CD14-positive monocyte (primary cell): ENCODE measurements around the gene CCDC93. TPM values are rescaled to one million over a fixed set of nuclear protein-coding genes. Genes with fewer than 3 reads are reported as not detected.
A peak's percentile ranks its signal among the peaks of the same experiment; 100 is the strongest.

Experiments used
- DNase-seq, 3 donors: peaks; one replicate each; pipeline ENCODE4 v3.0.0-alpha.2; 2011 to 2022
- H2AFZ ChIP-seq: 2 replicates; pipeline ENCODE4 v1.6.0; 2012; ENCODE audit warnings: mild to moderate bottlenecking, low read depth, low read length, inconsistent platforms; ENCODE audit not compliant: insufficient read depth, poor library complexity, severe bottlenecking
- H3K27ac ChIP-seq, 2 donors: 1 replicate in 1 of 2; 2 replicates in 1 of 2; pipeline ENCODE4 v1.5.1; 2012 to 2013; ENCODE audit warnings: low read length in 2 of 2, control low read depth in 1 of 2, inconsistent platforms in 1 of 2, low read depth in 1 of 2, mild to moderate bottlenecking in 1 of 2
- H3K27me3 ChIP-seq, 2 donors: one replicate each; pipeline versions ENCODE4 v1.6.0 to v1.6.1; 2011 to 2013; ENCODE audit warnings: low read length in 2 of 2; ENCODE audit not compliant: control insufficient read depth in 2 of 2, insufficient read depth in 2 of 2
- H3K36me3 ChIP-seq, 2 donors: replicated peaks in 1 of 2; 1 replicate in 1 of 2; 2 replicates in 1 of 2; pipeline versions ENCODE4 v1.5.1 to v1.6.1; 2012 to 2013; ENCODE audit warnings: low read length in 2 of 2, control low read depth in 1 of 2, inconsistent platforms in 1 of 2, mild to moderate bottlenecking in 1 of 2; ENCODE audit not compliant: insufficient read depth in 2 of 2, control insufficient read depth in 1 of 2
- H3K4me1 ChIP-seq, 2 donors: 1 replicate in 1 of 2; 2 replicates in 1 of 2; pipeline versions ENCODE4 v1.5.1 to v1.6.1; 2012 to 2013; ENCODE audit warnings: low read length in 2 of 2, control low read depth in 1 of 2, inconsistent platforms in 1 of 2, mild to moderate bottlenecking in 1 of 2, moderate library complexity in 1 of 2; ENCODE audit not compliant: insufficient read depth in 2 of 2, control insufficient read depth in 1 of 2
- H3K4me2 ChIP-seq: replicated peaks from 2 replicates; pipeline ENCODE3; 2012; ENCODE audit warnings: low read length, moderate library complexity, mild to moderate bottlenecking; ENCODE audit not compliant: poor library complexity, severe bottlenecking; ENCODE audit errors: extremely low read depth
- H3K4me3 ChIP-seq, 3 experiments: fragments of 200-600 bp in 1 of 3; sonication (generic) in 1 of 3; replicated peaks in 1 of 3; 1 replicate in 2 of 3; 2 replicates in 1 of 3; pipeline ENCODE4 v1.5.1; 2011 to 2013; ENCODE audit warnings: low read length in 3 of 3, mild to moderate bottlenecking in 3 of 3, control low read depth in 2 of 3, low read depth in 2 of 3, inconsistent platforms in 1 of 3, moderate library complexity in 1 of 3
- H3K79me2 ChIP-seq: 2 replicates; pipeline ENCODE4 v1.6.0; 2012; ENCODE audit warnings: mild to moderate bottlenecking, control low read depth, inconsistent platforms, low read length, moderate library complexity; ENCODE audit not compliant: insufficient read depth
- H3K9ac ChIP-seq: 2 replicates; pipeline ENCODE4 v1.6.0; 2017; ENCODE audit warnings: low read length, mild to moderate bottlenecking; ENCODE audit not compliant: insufficient read depth, poor library complexity, severe bottlenecking
- H3K9me3 ChIP-seq, 2 donors: replicated peaks in 1 of 2; 1 replicate in 1 of 2; 2 replicates in 1 of 2; pipeline versions ENCODE4 v1.5.1 to v1.6.1; 2012 to 2013; ENCODE audit warnings: low read length in 2 of 2, control low read depth in 1 of 2; ENCODE audit not compliant: control insufficient read depth in 1 of 2, insufficient read depth in 1 of 2
- H4K20me1 ChIP-seq: 2 replicates; pipeline ENCODE4 v1.6.0; 2012; ENCODE audit warnings: mild to moderate bottlenecking, low read length, control low read depth, moderate library complexity; ENCODE audit not compliant: insufficient read depth
- H3K27ac Mint-ChIP-seq, 7 donors: one replicate each; pipeline ENCODE4 v1.8.0; 2020; ENCODE audit warnings: mild to moderate bottlenecking in 7 of 7, mixed read lengths in 7 of 7, moderate library complexity in 6 of 7, inconsistent platforms in 2 of 7
- H3K27me3 Mint-ChIP-seq, 3 donors: one replicate each; pipeline ENCODE4 v1.8.0; 2021 to 2022; ENCODE audit warnings: low read depth in 3 of 3, mild to moderate bottlenecking in 3 of 3, mixed read lengths in 3 of 3, moderate library complexity in 3 of 3, inconsistent platforms in 1 of 3
- H3K36me3 Mint-ChIP-seq, 2 donors: one replicate each; pipeline ENCODE4 v1.8.0; 2020; ENCODE audit warnings: mixed read lengths in 2 of 2, inconsistent platforms in 1 of 2, mild to moderate bottlenecking in 1 of 2
- H3K4me1 Mint-ChIP-seq: one replicate; pipeline ENCODE4 v1.8.0; 2020; ENCODE audit warnings: mild to moderate bottlenecking, mixed read lengths
- H3K4me3 Mint-ChIP-seq, 2 donors: one replicate each; pipeline ENCODE4 v1.8.0; 2020; ENCODE audit warnings: mild to moderate bottlenecking in 2 of 2, mixed read lengths in 2 of 2, moderate library complexity in 1 of 2
- H3K9me3 Mint-ChIP-seq, 7 donors: one replicate each; pipeline ENCODE4 v1.8.0; 2020 to 2022; ENCODE audit warnings: mixed read lengths in 7 of 7, mild to moderate bottlenecking in 6 of 7, moderate library complexity in 6 of 7, inconsistent platforms in 2 of 7
- WGBS: methylation state at CpG from one replicate; pipeline ENCODE4 v1.1.5; 2013; ENCODE audit warnings: missing lambda C conversion rate; ENCODE audit not compliant: insufficient coverage; 5-methylcytosine and 5-hydroxymethylcytosine counted together
- intact Hi-C, 2 donors: fragments of 100-400 bp; cut with micrococcal nuclease; formaldehyde crosslinking; loops; one replicate each; pipeline versions ENCODE4 v1.15.0 to v1.15.1; 2023
- polyA plus RNA-seq, 3 donors: library from polyadenylated mRNA; depleted of rRNA in 1 of 3; unstranded in 2 of 3; stranded (reverse) in 1 of 3; fragments of 300-500 nt in 2 of 3; fragments of >200 nt in 1 of 3; fragmentation: Illumina TruSeq in 2 of 3; gene quantifications; 1 replicate in 2 of 3; 2 replicates in 1 of 3; pipeline ENCODE4 v1.2.3, GENCODE V29; 2012 to 2021
- TF ChIP-seq, protein P1 (sequence below): fragments of 200-600 bp; IDR thresholded peaks from one replicate; pipeline ENCODE4 v1.8.0; 2022; ENCODE audit warnings: antibody characterized with exemption, mild to moderate bottlenecking

Gene CCDC93
- polyA plus RNA-seq, 3 donors, result 2.5 to 20.7 (median 5.8) TPM

DNA sequence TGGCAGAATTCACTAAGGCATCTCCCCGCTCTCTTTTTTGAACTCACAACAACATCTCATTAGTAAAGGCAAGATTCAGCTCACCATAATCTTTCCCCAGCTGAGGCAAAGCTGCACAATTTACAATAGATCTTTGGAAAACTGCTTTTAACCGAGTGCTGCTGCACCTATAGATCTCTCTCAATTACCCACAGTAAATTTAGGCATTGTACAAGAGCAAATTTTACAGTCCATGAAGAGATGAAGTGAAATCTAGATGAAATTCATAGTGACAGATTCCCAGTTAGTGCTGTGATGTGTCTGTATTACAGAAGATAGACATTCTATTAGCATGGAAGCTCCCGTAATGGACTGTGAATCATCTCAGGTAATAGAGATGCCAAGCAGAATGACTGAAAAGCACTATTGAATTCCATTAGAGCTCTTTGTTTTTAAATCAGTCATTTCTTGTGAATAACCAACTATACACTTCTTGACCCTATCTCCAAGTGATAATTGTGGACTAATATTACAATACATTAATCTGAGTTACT, 38.0 kb upstream of the CCDC93 start:
- H3K27ac ChIP-seq, result no peak overlapping the region
- intact Hi-C loops, result loop anchor here in 1 of 2 donors (5.0 kb wide), 1 partner anchor 35 kb away; no protein-coding TSS in a partner anchor
- Mint-ChIP-seq H3K4me1 (peaks cover 51% of the 10 kb centered on the region), H3K27ac (no peak overlapping the region), H3K9me3 (no peaks in the 10 kb centered on the region), H3K36me3 (no peaks in the 10 kb centered on the region), H3K27me3 (peaks cover 0 to 2% (median 0%) of the 10 kb centered on the region in 3 donors), H3K4me3 (no peak overlapping the region)
- DNase-seq, result no peak
- no peak overlapping the region for H3K9ac ChIP-seq
- no peak overlapping the region for H2AFZ ChIP-seq
- WGBS, result 100% methylated on average over 1 of the region's 3 CpGs
- H3K9me3 ChIP-seq, result no peaks in the 10 kb centered on the region
- H3K4me2 ChIP-seq, result no peak overlapping the region
- H3K79me2 ChIP-seq, result no peaks in the 10 kb centered on the region
- TF ChIP-seq, protein P1, sequence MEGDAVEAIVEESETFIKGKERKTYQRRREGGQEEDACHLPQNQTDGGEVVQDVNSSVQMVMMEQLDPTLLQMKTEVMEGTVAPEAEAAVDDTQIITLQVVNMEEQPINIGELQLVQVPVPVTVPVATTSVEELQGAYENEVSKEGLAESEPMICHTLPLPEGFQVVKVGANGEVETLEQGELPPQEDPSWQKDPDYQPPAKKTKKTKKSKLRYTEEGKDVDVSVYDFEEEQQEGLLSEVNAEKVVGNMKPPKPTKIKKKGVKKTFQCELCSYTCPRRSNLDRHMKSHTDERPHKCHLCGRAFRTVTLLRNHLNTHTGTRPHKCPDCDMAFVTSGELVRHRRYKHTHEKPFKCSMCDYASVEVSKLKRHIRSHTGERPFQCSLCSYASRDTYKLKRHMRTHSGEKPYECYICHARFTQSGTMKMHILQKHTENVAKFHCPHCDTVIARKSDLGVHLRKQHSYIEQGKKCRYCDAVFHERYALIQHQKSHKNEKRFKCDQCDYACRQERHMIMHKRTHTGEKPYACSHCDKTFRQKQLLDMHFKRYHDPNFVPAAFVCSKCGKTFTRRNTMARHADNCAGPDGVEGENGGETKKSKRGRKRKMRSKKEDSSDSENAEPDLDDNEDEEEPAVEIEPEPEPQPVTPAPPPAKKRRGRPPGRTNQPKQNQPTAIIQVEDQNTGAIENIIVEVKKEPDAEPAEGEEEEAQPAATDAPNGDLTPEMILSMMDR, result no peak
- H3K4me3 ChIP-seq, result no peak overlapping the region
- no peaks in the 10 kb centered on the region for H4K20me1 ChIP-seq
- no peaks in the 10 kb centered on the region for H3K36me3 ChIP-seq
- peaks cover 42 to 56% of the 10 kb centered on the region in 2 donors for H3K4me1 ChIP-seq
- no peaks in the 10 kb centered on the region for H3K27me3 ChIP-seq

DNA sequence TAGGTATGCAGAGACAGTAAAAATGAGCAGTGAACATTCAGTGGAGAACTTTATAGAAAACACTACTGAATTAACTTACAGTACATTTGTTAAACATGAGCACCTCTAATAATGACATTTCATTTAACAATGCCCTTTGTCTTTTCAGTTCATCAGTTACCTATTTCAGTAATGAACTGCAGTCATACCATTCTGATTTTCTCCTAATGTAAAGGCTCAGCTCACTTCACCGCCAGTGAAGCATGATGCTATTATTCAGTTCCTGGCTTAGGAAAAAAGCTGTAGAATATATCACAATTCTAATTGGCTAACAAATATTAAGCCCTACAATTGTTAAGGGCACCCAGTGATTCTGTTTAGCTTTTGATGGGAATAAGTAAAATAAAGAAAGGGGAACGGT, 37.1 kb upstream of the CCDC93 start:
- H3K9me3 Mint-ChIP-seq, result no peaks in the 10 kb centered on the region
- H3K36me3 Mint-ChIP-seq, result no peaks in the 10 kb centered on the region
- no peak for DNase-seq
- H3K9ac ChIP-seq, result no peak overlapping the region
- H3K4me3 ChIP-seq, result no peak overlapping the region
- no peak overlapping the region for H3K4me3 Mint-ChIP-seq
- no peaks in the 10 kb centered on the region for H3K27me3 ChIP-seq
- no peaks in the 10 kb centered on the region for H3K36me3 ChIP-seq
- TF ChIP-seq, protein P1, result no peak
- H3K79me2 ChIP-seq, result no peaks in the 10 kb centered on the region
- H3K4me1 ChIP-seq, result peaks cover 33 to 50% of the 10 kb centered on the region in 2 donors
- H3K27ac Mint-ChIP-seq, result peak overlapping the region in 1 of 7 donors; percentile 15
- WGBS, result no CpG with 5 or more reads among the region's 2 CpGs
- peaks cover 0 to 2% (median 0%) of the 10 kb centered on the region in 3 donors for H3K27me3 Mint-ChIP-seq
- H3K9me3 ChIP-seq, result no peaks in the 10 kb centered on the region
- H3K4me1 Mint-ChIP-seq, result peaks cover 42% of the 10 kb centered on the region
- H4K20me1 ChIP-seq, result no peaks in the 10 kb centered on the region
- H3K27ac ChIP-seq, result no peak overlapping the region
- H2AFZ ChIP-seq, result no peak overlapping the region
- intact Hi-C loops, result loop anchor here in 1 of 2 donors (5.0 kb wide), 1 partner anchor 34 kb away; no protein-coding TSS in a partner anchor
- no peak overlapping the region for H3K4me2 ChIP-seq
